Liver (tissue), 9 donors: ENCODE results near the gene SEMA4D. TPM values are rescaled to one million over a fixed set of nuclear protein-coding genes. Genes with fewer than 3 reads are reported as not detected.

ENCODE experiments used
- DNase-seq: peaks from one replicate; pipeline ENCODE4 v3.0.0-alpha.2; 2017; ENCODE audit warnings: low spot score
- H3K27ac ChIP-seq, 2 donors: one replicate each; pipeline ENCODE4 v1.7.0; 2013; ENCODE audit warnings: inconsistent platforms in 2 of 2, low read length in 2 of 2, control low read depth in 1 of 2, low read depth in 1 of 2, mild to moderate bottlenecking in 1 of 2
- H3K27me3 ChIP-seq, 4 donors: one replicate each; pipeline versions ENCODE4 v1.6.1 to v1.7.0; 2013; ENCODE audit warnings: low read length in 3 of 4, inconsistent platforms in 1 of 4, mild to moderate bottlenecking in 1 of 4, moderate library complexity in 1 of 4; ENCODE audit not compliant: control insufficient read depth in 4 of 4, insufficient read depth in 4 of 4
- H3K36me3 ChIP-seq, 4 donors: one replicate each; pipeline versions ENCODE4 v1.6.1 to v1.7.0; 2013; ENCODE audit warnings: low read length in 3 of 4, mild to moderate bottlenecking in 3 of 4, low read depth in 1 of 4, moderate library complexity in 1 of 4; ENCODE audit not compliant: control insufficient read depth in 4 of 4, insufficient read depth in 3 of 4
- H3K4me1 ChIP-seq, 4 donors: one replicate each; pipeline versions ENCODE4 v1.6.1 to v1.7.0; 2013; ENCODE audit warnings: low read length in 3 of 4, mild to moderate bottlenecking in 3 of 4, moderate library complexity in 1 of 4; ENCODE audit not compliant: control insufficient read depth in 4 of 4, insufficient read depth in 4 of 4
- H3K4me3 ChIP-seq, 3 donors: one replicate each; pipeline versions ENCODE4 v1.6.1 to v1.7.0; 2013; ENCODE audit warnings: low read length in 3 of 3, control low read depth in 1 of 3, low read depth in 1 of 3, mild to moderate bottlenecking in 1 of 3
- H3K9ac ChIP-seq, 2 donors: one replicate each; pipeline ENCODE4 v1.7.0; 2013; ENCODE audit warnings: low read length in 2 of 2, mild to moderate bottlenecking in 2 of 2, moderate library complexity in 2 of 2, control low read depth in 1 of 2, low read depth in 1 of 2
- H3K9me3 ChIP-seq, 4 donors: one replicate each; pipeline versions ENCODE4 v1.6.1 to v1.7.0; 2013; ENCODE audit warnings: low read length in 3 of 4; ENCODE audit not compliant: control insufficient read depth in 4 of 4
- ATF3 ChIP-seq: IDR thresholded peaks from 2 replicates; pipeline ENCODE4 v1.6.1; 2016; ENCODE audit warnings: antibody characterized with exemption
- CTCF ChIP-seq: fragments of 150-350 bp; IDR thresholded peaks from 2 replicates; pipeline ENCODE4 v1.5.1; 2017; ENCODE audit warnings: improper control_type of control experiment, low read depth, low read length; ENCODE audit not compliant: missing input control
- EGR1 ChIP-seq, 2 donors: IDR thresholded peaks; 2 replicates each; pipeline ENCODE4 v1.6.1; 2016 to 2018; ENCODE audit warnings: antibody characterized with exemption in 2 of 2, low read depth in 2 of 2
- FOXA1 ChIP-seq: IDR thresholded peaks from 2 replicates; pipeline ENCODE4 v1.6.1; 2016; ENCODE audit warnings: antibody characterized with exemption
- FOXA2 ChIP-seq: IDR thresholded peaks from 2 replicates; pipeline ENCODE4 v1.6.1; 2016; ENCODE audit warnings: antibody characterized with exemption
- GABPA ChIP-seq, 2 donors: IDR thresholded peaks in 1 of 2; conservative IDR thresholded peaks in 1 of 2; 2 replicates each; pipeline ENCODE4 v1.6.1; 2016; ENCODE audit warnings: antibody characterized with exemption in 2 of 2, mild to moderate bottlenecking in 1 of 2, moderate library complexity in 1 of 2
- HNF4A ChIP-seq, 2 donors: conservative IDR thresholded peaks; 2 replicates each; pipeline ENCODE4 v1.6.1; 2016; ENCODE audit warnings: antibody characterized with exemption in 2 of 2, mild to moderate bottlenecking in 2 of 2
- HNF4G ChIP-seq: IDR thresholded peaks from 2 replicates; pipeline ENCODE4 v1.6.1; 2016; ENCODE audit warnings: antibody characterized with exemption
- JUND ChIP-seq, 2 donors: IDR thresholded peaks; 2 replicates each; pipeline ENCODE4 v1.6.1; 2016; ENCODE audit warnings: antibody characterized with exemption in 2 of 2
- MAX ChIP-seq: IDR thresholded peaks from 2 replicates; pipeline ENCODE4 v1.6.1; 2016; ENCODE audit warnings: antibody characterized with exemption
- NR2F2 ChIP-seq: IDR thresholded peaks from 2 replicates; pipeline ENCODE4 v1.6.1; 2016; ENCODE audit warnings: antibody characterized with exemption
- RAD21 ChIP-seq, 2 donors: IDR thresholded peaks; 2 replicates each; pipeline ENCODE4 v1.6.1; 2016; ENCODE audit warnings: antibody characterized with exemption in 2 of 2, mild to moderate bottlenecking in 2 of 2
- REST ChIP-seq: IDR thresholded peaks from 2 replicates; pipeline ENCODE4 v1.6.1; 2016; ENCODE audit warnings: antibody characterized with exemption, mild to moderate bottlenecking
- RXRA ChIP-seq, 2 donors: IDR thresholded peaks; 2 replicates each; pipeline ENCODE4 v1.6.1; 2017 to 2018; ENCODE audit warnings: antibody characterized with exemption in 2 of 2, mild to moderate bottlenecking in 1 of 2
- SP1 ChIP-seq: IDR thresholded peaks from 2 replicates; pipeline ENCODE4 v1.6.1; 2018; ENCODE audit warnings: antibody characterized with exemption, mild to moderate bottlenecking
- TAF1 ChIP-seq: conservative IDR thresholded peaks from 2 replicates; pipeline ENCODE4 v1.6.1; 2016; ENCODE audit warnings: antibody characterized with exemption, mild to moderate bottlenecking
- YY1 ChIP-seq: IDR thresholded peaks from 2 replicates; pipeline ENCODE4 v1.6.1; 2016; ENCODE audit warnings: antibody characterized with exemption, mild to moderate bottlenecking
- ZBTB33 ChIP-seq: IDR thresholded peaks from 2 replicates; pipeline ENCODE4 v1.6.1; 2016; ENCODE audit warnings: antibody characterized with exemption
- WGBS: extraction: QIAGEN DNeasy Blood & Tissue Kit; methylation state at CpG from one replicate; pipeline ENCODE4 v1.1.7; 2013; 5-methylcytosine and 5-hydroxymethylcytosine counted together
- polyA plus RNA-seq, 2 donors: library from polyadenylated mRNA; stranded (reverse) in 1 of 2; unstranded in 1 of 2; fragments of 200-250 nt in 1 of 2; fragments of >200 nt in 1 of 2; fragmentation: Nextera tagmentation in 1 of 2; extraction: Ambion mirVana in 1 of 2; gene quantifications; one replicate each; pipeline versions ENCODE4 v1.2.1 to v1.2.3, GENCODE V29; 2013 to 2015
- total RNA-seq, 2 donors: library from RNA; depleted of rRNA; stranded (reverse); fragments of >200 nt; gene quantifications; one replicate each; pipeline ENCODE4 v1.2.3, GENCODE V29; 2014
- donor health status: healthy.
- donor health status: healthy.
- donor health status: healthy.
- donor health status: healthy.
- donor health status: healthy.

Gene SEMA4D
- total and polyA plus RNA-seq, 4 donors: 1.4 to 12.0 (median 4.1) TPM

- TF ChIP-seq REST: no peak
- TF ChIP-seq YY1: no peak
- TF ChIP-seq HNF4A (conservative IDR thresholded peaks at IDR 0.05): no peak
- no peak for TF ChIP-seq FOXA2
Measured at GRCh38 chr9:89447416-89447815, 50.5 kb downstream of the SEMA4D start (continued).

- WGBS: 92% methylated on average over 8 of the region's 8 CpGs
- no peak overlapping the region for H3K4me3 ChIP-seq
- DNase-seq: no peak
- no peak overlapping the region for H3K9ac ChIP-seq
- no peak for TF ChIP-seq RAD21 (IDR thresholded peaks at IDR 0.05)
- no peak for TF ChIP-seq ZBTB33
- TF ChIP-seq HNF4A (conservative IDR thresholded peaks at IDR 0.05): no peak
- TF ChIP-seq HNF4G: no peak
- no peak for TF ChIP-seq RXRA (IDR thresholded peaks at IDR 0.05)
- TF ChIP-seq SP1: no peak
- no peak for TF ChIP-seq FOXA1
- no peak for TF ChIP-seq ATF3
- no peak for TF ChIP-seq YY1
- TF ChIP-seq EGR1 (IDR thresholded peaks at IDR 0.05; ENCODE audit: low read depth in 2 of 2): no peak
- TF ChIP-seq TAF1: no peak
- TF ChIP-seq REST: no peak
- TF ChIP-seq NR2F2: no peak
- no peak for TF ChIP-seq GABPA (IDR thresholded peaks at IDR 0.05 in 1 of 2, conservative IDR thresholded peaks at IDR 0.05 in 1 of 2)
- no peak for TF ChIP-seq JUND (IDR thresholded peaks at IDR 0.05)
- TF ChIP-seq CTCF: no peak
- no peak for TF ChIP-seq FOXA2
- no peak for TF ChIP-seq MAX
- no peaks in the 10 kb centered on the region for H3K27me3 ChIP-seq
- no peak overlapping the region for H3K27ac ChIP-seq
- no peaks in the 10 kb centered on the region for H3K36me3 ChIP-seq
- H3K4me1 ChIP-seq: peaks cover 0 to 3% (median 0%) of the 10 kb centered on the region in 4 donors
- no peaks in the 10 kb centered on the region for H3K9me3 ChIP-seq
Measured at GRCh38 chr9:89446961-89447310, 51.0 kb downstream of the SEMA4D start.
